CD4-positive, alpha-beta T cell treated with Interleukin-21 for 1 hour (primary cell): Measurements from ENCODE around the gene NDUFAF8.
"Not testable (repeated sequence)": the region's sequence is repeated elsewhere in the genome, so short reads cannot be mapped to it uniquely, and the experiment has no call there.

Experiments
- DNase-seq: peaks from one replicate; pipeline ENCODE4 v3.0.0-alpha.2; 2020

NDUFAF8 gene

GRCh38 chr17:81223762-81224130 is 15.4 kb upstream of the NDUFAF8 start:
- no peak for DNase-seq

- not testable (repeated sequence) for DNase-seq
These were observed 11.5 kb upstream of the NDUFAF8 start for GRCh38 chr17:81227630-81228029.

- no peak for DNase-seq
These were observed 10.7 kb upstream of the NDUFAF8 start for GRCh38 chr17:81228420-81228819.

GRCh38 chr17:81228834-81229665 is 10.1 kb upstream of the NDUFAF8 start:
- DNase-seq, result no peak

GRCh38 chr17:81229666-81229920 is 9.5 kb upstream of the NDUFAF8 start:
- DNase-seq, result no peak

- DNase-seq, result no peak
These were observed 8.9 kb upstream of the NDUFAF8 start for GRCh38 chr17:81230043-81230820.

GRCh38 chr17:81231121-81231645 is 7.9 kb upstream of the NDUFAF8 start:
- DNase-seq, result no peak

- DNase-seq, result no peak
These were observed 7.1 kb upstream of the NDUFAF8 start for GRCh38 chr17:81231766-81232581.

GRCh38 chr17:81232616-81233241 is 6.4 kb upstream of the NDUFAF8 start:
- DNase-seq, result no peak

GRCh38 chr17:81233316-81233715 is 5.8 kb upstream of the NDUFAF8 start:
- no peak for DNase-seq

GRCh38 chr17:81233811-81234505 is 5.2 kb upstream of the NDUFAF8 start:
- DNase-seq, result no peak

- no peak for DNase-seq
These were observed 4.6 kb upstream of the NDUFAF8 start for GRCh38 chr17:81234506-81234855.

GRCh38 chr17:81234940-81235821 is 3.9 kb upstream of the NDUFAF8 start:
- no peak for DNase-seq

GRCh38 chr17:81235822-81236740 is 3.0 kb upstream of the NDUFAF8 start:
- DNase-seq, result no peak

- DNase-seq, result no peak
These were observed 2.3 kb upstream of the NDUFAF8 start for GRCh38 chr17:81236784-81237183.

GRCh38 chr17:81237591-81238489 is 1.3 kb upstream of the NDUFAF8 start:
- no peak for DNase-seq

GRCh38 chr17:81238490-81238814 is 666 bp upstream of the NDUFAF8 start:
- DNase-seq, result no peak

- peak; percentile 52 for DNase-seq
These were observed 817 bp downstream of the NDUFAF8 start for GRCh38 chr17:81239714-81240555.
